SJCRH30 (cell line): Measurements from ENCODE around the gene SDC4. TPM values are rescaled to one million over a fixed set of nuclear protein-coding genes. Genes with fewer than 3 reads are reported as not detected.

ENCODE experiments used
- DNase-seq, 2 experiments: peaks; one replicate each; pipeline ENCODE4 v3.0.0-alpha.2; 2015 to 2020
- H3K27ac ChIP-seq: fragments of 250-450 bp; sonication (Bioruptor Pico); 2 replicates; pipeline ENCODE4 v1.5.1; 2020; ENCODE audit warnings: mild to moderate bottlenecking, moderate library complexity
- H3K27me3 ChIP-seq: fragments of 250-450 bp; sonication (Bioruptor Pico); 2 replicates; pipeline ENCODE4 v1.5.1; 2020; ENCODE audit warnings: mild to moderate bottlenecking, moderate library complexity
- H3K36me3 ChIP-seq: fragments of 250-450 bp; sonication (Bioruptor Pico); 2 replicates; pipeline ENCODE4 v1.5.1; 2020; ENCODE audit warnings: mild to moderate bottlenecking, moderate library complexity
- H3K4me1 ChIP-seq: fragments of 250-450 bp; sonication (Bioruptor Pico); 2 replicates; pipeline ENCODE4 v1.5.1; 2020; ENCODE audit warnings: mild to moderate bottlenecking, moderate library complexity
- H3K4me3 ChIP-seq: fragments of 250-450 bp; sonication (Bioruptor Pico); 2 replicates; pipeline ENCODE4 v1.5.1; 2020; ENCODE audit warnings: mild to moderate bottlenecking, moderate library complexity
- H3K9me3 ChIP-seq: fragments of 250-450 bp; sonication (Bioruptor Pico); replicated peaks from 2 replicates; pipeline ENCODE4 v1.5.1; 2020; ENCODE audit warnings: mild to moderate bottlenecking, moderate library complexity
- total RNA-seq: library from RNA; depleted of rRNA; stranded (reverse); fragments of >200 nt; shearing (Covaris generic); gene quantifications from 2 replicates; pipeline ENCODE4 v1.2.3, GENCODE V29; 2014

Gene SDC4
- total RNA-seq, 1 experiment from 2014 or later, result 48.7 TPM

DNA sequence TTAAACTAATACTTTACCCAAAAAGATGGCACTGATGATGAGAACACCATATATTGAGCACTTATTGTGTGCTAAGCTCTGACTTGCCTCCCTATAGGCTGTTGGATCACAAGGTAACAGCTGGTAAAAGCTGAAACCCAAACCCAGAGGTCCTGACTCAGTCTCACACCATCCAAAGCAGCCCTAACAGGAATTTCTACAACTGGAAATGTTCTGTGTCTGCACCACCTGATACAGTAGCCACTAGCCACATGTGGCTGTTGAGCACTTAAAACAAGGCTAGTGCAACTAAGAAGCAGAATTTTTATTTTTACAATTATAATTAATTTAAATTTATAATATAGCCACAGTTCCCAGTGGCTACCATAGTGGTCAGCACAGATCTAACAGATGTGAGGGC is 24.5 kb downstream of the SDC4 start:
- H3K9me3 ChIP-seq, result no peaks in the 10 kb centered on the region
- H3K27me3 ChIP-seq, result no peaks in the 10 kb centered on the region
- H3K4me3 ChIP-seq, result no peak overlapping the region
- no peak for DNase-seq
- peaks cover 6% of the 10 kb centered on the region for H3K36me3 ChIP-seq
- H3K27ac ChIP-seq, result no peak overlapping the region
- H3K4me1 ChIP-seq, result no peaks in the 10 kb centered on the region

DNA sequence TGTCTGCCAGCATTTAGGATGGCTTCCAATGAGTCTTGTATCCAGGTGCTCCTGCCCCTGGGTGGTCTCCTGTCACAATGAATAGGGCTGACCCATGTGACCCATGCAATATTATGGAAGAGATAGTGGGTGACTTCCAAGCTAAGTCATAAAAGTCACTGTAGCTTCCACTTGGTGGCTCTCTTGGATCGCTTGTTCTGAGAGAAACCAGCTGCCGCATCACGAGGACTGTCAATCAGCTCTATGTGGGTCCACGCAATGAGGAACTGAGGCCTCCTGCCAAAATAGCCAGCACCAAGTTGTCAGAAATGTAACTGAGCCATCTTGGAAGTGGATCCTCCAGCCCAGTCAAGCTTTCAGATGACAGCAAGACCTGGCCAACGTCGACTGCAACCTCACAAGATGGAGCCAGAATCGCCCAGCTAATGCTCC is 25.3 kb downstream of the SDC4 start:
- Histone ChIP-seq H3K27ac (no peak overlapping the region), H3K27me3 (no peaks in the 10 kb centered on the region), H3K9me3 (no peaks in the 10 kb centered on the region), H3K4me3 (no peak overlapping the region), H3K36me3 (peaks cover 6% of the 10 kb centered on the region), H3K4me1 (no peaks in the 10 kb centered on the region)
- DNase-seq, result peak; percentile 88 to 93

DNA sequence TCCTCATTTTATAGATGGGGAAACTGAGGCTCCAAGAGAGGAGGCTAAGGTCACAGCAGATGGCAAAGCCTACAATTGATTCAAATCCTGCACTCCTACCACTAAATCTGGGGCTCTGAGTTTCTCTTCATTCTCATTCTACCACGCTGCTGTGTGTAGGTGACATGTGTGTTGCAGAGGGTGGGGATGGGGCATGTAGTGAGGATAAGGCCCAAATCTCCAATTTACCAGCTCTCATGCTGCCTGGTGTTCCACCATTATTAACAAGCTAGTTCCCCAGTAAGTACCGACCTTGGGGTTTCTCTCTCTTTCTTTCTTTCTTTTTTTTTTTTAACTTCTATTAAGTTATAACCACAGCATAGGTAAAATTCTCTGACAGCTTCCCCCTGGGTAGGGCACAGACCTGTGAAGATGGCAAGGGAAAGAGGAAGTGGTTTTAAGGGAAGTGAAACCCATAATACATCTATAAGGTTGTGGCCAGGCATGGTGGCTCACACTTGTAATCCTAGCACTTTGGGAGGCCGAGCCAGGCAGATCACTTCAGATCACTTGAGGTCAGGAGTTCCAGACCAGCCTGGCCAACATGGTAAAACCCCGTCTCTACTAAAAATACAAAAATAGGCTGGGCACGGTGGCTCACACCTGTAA is 27.2 kb downstream of the SDC4 start:
- Histone ChIP-seq H3K27ac (no peak overlapping the region), H3K27me3 (no peaks in the 10 kb centered on the region), H3K4me1 (no peaks in the 10 kb centered on the region), H3K4me3 (no peak overlapping the region), H3K36me3 (no peaks in the 10 kb centered on the region), H3K9me3 (no peaks in the 10 kb centered on the region)
- no peak for DNase-seq

DNA sequence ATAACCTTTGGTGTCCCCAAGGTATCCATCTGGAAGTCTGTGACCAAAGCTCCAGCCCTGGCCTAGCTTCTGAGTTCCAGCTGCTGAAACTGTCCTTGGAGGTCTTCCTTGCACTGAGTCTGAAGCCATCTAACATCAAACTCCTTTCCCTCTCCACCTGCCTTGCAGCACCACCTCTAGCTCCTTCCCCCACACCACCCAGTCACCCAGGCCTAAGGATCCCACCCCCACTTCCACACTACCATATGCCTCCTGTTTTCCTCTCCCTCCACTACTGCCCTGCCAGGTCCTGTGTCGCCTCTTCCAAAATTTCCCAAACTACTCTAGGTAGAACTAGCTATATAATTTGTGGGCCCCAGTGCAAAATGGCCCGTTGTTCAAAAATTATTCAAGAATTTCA is 29.3 kb downstream of the SDC4 start:
- H3K27ac ChIP-seq, result no peak overlapping the region
- no peaks in the 10 kb centered on the region for H3K4me1 ChIP-seq
- no peak overlapping the region for H3K4me3 ChIP-seq
- no peaks in the 10 kb centered on the region for H3K9me3 ChIP-seq
- DNase-seq, result no peak
- H3K27me3 ChIP-seq, result peaks cover 8% of the 10 kb centered on the region; the same call in 1 of the 2 replicates
- H3K36me3 ChIP-seq, result no peaks in the 10 kb centered on the region

DNA sequence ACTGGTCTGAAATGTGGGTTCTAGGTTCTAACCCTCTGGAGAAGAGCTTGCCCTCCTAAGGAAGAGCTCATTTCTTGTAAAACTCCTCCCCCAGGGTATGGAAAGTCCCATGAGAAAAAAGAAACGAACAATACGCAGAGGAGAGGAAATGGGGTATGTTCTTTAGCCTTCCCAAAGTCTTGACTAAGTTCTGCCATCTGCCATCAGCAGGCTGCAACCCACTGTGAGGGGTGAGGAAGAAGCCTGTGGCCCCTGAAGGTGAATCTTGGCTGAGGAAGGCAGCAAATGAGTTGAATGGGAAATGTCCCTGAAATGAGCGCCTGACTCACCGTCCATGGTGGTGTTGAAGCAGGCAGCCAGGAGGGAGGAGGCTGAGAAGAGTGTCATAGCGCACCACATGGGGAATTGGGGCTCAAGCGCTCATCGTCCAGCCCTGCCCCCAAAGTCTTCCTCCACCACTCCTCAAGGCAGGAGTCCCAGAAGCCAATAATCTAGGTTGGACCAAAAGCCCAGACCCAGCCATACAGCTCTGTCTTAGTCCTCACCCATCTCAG is 29.8 kb downstream of the SDC4 start:
- Histone ChIP-seq H3K27me3 (peaks cover 8% of the 10 kb centered on the region; the same call in 1 of the 2 replicates), H3K27ac (no peak overlapping the region), H3K36me3 (no peaks in the 10 kb centered on the region), H3K4me1 (no peaks in the 10 kb centered on the region), H3K4me3 (no peak overlapping the region), H3K9me3 (no peaks in the 10 kb centered on the region)
- no peak for DNase-seq

DNA sequence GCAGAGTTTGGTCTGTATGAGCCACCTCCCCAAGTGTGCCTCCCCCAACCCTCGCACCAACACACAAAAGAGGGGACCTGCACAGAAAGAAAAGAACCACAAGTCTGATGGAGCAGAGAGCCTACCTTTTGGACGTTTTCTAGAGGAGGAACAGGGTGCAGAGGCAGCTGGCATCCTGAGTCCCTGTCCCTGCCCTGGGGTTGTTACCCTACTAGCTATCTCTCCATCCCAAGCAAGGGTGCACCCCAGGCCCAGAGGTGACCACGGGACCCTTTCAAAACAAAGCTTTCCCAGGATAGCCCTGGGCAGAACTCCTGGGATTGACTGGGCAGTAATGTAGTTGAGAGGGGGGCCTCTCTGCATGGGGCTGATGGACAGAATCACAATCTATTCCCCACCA is 30.4 kb downstream of the SDC4 start:
- H3K27me3 ChIP-seq, result peaks cover 8% of the 10 kb centered on the region; the same call in 1 of the 2 replicates
- H3K27ac ChIP-seq, result no peak overlapping the region
- H3K9me3 ChIP-seq, result no peaks in the 10 kb centered on the region
- DNase-seq, result no peak
- no peaks in the 10 kb centered on the region for H3K36me3 ChIP-seq
- no peaks in the 10 kb centered on the region for H3K4me1 ChIP-seq
- H3K4me3 ChIP-seq, result no peak overlapping the region

DNA sequence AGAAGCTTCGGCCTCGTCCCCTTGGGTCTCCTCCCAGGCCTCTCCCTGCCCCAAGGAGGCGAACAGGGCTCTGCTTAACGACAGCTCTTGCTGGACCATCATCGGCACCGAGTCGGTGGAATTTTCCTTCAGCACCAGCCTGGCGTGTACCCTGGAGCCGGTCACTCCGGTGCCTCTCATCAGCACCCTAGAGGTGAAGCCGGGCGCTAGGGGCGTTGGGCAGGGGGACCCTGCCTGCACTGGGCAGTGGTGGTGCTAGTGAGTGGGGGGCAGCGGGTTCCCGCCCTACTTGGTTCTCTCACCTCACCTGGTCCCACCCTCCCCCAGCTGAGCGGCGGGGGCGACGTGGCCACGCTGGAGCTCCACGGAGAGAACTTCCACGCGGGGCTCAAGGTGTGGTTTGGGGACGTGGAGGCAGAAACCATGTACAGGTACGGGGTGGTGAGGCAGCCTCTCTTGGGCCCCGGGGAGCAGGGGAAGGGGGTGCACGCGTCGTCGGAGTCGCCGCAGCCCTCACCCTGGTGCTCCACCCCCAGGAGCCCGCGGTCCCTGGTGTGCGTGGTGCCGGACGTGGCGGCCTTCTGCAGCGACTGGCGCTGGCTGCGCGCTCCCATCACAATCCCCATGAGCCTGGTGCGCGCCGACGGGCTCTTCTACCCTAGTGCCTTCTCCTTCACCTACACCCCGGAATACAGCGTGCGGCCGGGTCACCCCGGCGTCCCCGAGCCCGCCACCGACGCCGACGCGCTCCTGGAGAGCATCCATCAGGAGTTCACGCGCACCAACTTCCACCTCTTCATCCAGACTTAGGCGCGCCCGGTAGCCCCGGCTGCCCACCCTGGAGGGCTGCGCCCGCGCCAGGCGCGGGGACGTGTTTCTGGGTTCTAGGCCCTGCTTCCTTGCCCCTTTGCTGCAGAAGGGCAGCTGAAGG is 31.8 kb downstream of the SDC4 start:
- Histone ChIP-seq H3K9me3 (no peaks in the 10 kb centered on the region), H3K27me3 (peaks cover 12% of the 10 kb centered on the region; the same call in 1 of the 2 replicates), H3K27ac (no peak overlapping the region), H3K4me3 (no peak overlapping the region), H3K36me3 (no peaks in the 10 kb centered on the region), H3K4me1 (no peaks in the 10 kb centered on the region)
- no peak for DNase-seq

DNA sequence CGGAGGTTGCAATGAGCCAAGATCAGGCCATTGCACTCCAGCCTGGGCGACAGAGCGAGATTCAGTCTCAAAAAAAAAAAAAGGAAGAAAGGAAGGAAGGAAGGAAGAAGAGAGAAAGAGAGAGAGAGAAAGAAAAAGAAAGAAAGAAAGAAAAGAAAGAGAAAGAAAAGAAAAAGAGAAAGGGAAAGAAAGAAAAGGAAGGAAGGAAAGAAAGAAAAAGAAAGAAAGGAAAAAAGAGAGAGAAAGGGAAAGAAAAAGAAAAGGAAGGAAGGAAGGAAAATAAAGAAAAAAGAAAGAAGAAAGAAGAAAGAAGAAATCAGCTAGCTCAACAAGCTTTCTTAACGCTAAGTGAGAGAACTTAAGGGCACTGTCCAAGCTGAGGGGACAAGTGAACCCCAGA is 32.6 kb downstream of the SDC4 start:
- DNase-seq, result no peak
- Histone ChIP-seq H3K27me3 (peaks cover 12% of the 10 kb centered on the region; the same call in 1 of the 2 replicates), H3K9me3 (no peaks in the 10 kb centered on the region)

DNA sequence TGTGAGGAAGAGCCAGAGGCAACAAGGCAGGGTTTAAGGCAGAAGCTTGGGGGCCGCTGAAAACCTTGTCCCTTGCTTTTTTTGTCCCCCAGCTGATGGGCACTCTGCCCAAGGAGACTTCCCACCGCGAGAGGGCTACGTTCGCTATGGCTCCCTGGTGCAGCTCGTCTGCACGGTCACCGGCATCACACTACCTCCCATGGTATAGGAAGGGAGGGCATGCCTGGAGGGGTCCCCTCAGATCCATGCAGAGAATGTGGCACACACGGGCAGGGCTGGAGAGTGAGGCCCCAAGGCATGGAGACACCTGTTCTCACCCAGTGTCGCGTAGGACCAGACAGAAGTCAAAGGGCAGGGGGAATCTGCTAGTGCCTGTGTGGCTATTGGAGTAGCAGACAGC is 34.3 kb downstream of the SDC4 start:
- H3K27ac ChIP-seq, result no peak overlapping the region
- no peak for DNase-seq
- peaks cover 12% of the 10 kb centered on the region; the same call in 1 of the 2 replicates for H3K27me3 ChIP-seq
- H3K4me3 ChIP-seq, result no peak overlapping the region
- H3K36me3 ChIP-seq, result no peaks in the 10 kb centered on the region
- no peaks in the 10 kb centered on the region for H3K9me3 ChIP-seq
- no peaks in the 10 kb centered on the region; the same call in 1 of the 2 replicates for H3K4me1 ChIP-seq

More for the DNA sequence above, 32.6 kb downstream of the SDC4 start:
- no peak overlapping the region for H3K27ac ChIP-seq
- H3K4me3 ChIP-seq, result no peak overlapping the region
- H3K36me3 ChIP-seq, result no peaks in the 10 kb centered on the region
- H3K4me1 ChIP-seq, result no peaks in the 10 kb centered on the region

DNA sequence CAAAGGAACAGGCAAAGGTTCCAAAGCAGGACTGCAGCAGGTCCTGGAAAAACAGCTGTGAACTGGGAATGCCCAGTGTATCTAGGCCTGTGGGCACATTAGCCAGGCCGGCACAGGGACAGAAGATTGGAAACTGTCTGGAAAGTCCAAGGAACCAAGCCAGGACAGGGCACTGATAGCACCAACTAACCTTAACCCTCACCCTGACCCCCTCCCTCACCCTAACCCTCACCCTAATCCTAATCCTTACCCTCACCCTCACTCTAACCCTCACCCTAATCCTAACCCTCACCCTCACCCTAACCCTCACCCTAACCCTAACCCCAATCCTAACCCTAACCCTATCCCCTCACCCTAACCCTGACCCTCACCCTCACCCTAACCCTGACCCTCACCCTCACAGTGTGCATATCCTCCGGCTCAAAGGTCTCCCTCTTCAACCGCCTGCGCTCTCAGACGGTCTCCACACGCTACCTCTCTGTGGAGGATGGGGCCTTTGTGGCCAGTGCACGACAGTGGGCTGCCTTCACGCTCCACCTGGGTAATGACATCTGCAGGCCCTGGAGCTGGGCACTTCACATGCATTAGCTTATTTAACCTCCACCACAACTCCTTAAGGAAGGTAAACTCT is 35.0 kb downstream of the SDC4 start:
- Histone ChIP-seq H3K36me3 (no peaks in the 10 kb centered on the region), H3K27ac (no peak overlapping the region), H3K4me1 (no peaks in the 10 kb centered on the region; the same call in 1 of the 2 replicates), H3K9me3 (no peaks in the 10 kb centered on the region), H3K27me3 (peaks cover 13% of the 10 kb centered on the region; the same call in 1 of the 2 replicates), H3K4me3 (no peak overlapping the region)
- no peak for DNase-seq

DNA sequence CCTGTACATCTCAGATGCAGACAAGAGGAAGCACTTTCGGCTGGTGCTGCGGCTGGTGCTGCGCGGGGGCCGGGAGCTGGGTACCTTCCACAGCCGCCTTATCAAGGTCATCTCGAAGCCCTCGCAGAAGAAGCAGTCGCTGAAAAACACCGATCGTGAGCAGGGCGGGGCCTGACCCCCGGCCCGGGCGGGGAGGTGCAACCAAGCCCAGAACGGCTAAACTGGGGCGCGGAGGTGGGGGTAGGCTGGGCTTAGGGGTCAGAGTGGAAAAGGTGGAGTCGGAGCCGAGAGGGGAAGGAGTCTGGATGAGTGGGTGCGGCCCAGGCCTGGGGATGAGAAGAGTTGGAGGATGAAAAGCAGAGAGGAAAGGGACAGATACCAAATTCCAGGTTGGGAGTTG is 36.0 kb downstream of the SDC4 start:
- no peak overlapping the region for H3K4me3 ChIP-seq

DNA sequence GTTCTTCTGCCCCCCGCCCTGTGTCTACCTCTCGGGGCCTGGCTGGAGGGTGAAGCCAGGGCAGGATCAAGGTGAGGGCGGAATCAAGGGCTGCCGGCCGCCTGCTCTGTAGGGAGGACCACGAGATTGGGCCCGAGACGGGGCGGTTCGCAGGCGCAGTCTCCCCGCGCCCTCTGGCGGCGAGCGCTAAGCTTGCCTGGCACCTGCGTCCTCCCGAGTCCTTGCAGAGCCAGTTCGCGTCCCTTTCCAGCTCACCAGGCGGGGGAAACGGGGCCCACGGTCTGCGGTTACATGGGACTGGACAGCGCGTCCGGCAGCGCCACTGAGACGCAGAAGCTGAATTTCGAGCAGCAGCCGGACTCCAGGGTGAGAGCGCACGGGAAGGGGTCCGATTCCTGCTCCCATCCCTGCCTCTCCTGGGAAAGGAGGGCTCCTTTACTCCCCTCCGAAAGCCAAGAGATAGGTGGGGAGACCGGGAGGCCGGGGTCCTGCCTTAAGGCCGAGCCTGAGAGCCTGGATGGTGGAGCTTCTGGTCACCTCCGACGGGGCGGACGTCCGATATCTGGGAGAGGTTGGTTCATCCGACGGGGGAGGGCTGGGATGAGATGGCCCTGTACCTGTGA is 36.5 kb downstream of the SDC4 start:
- Histone ChIP-seq H3K9me3 (no peaks in the 10 kb centered on the region), H3K36me3 (no peaks in the 10 kb centered on the region), H3K27ac (no peak overlapping the region), H3K27me3 (peaks cover 20% of the 10 kb centered on the region), H3K4me3 (no peak overlapping the region), H3K4me1 (no peaks in the 10 kb centered on the region; the same call in 1 of the 2 replicates)
- DNase-seq, result no peak

More for the DNA sequence above, 36.0 kb downstream of the SDC4 start:
- Histone ChIP-seq H3K36me3 (no peaks in the 10 kb centered on the region), H3K4me1 (no peaks in the 10 kb centered on the region; the same call in 1 of the 2 replicates), H3K9me3 (no peaks in the 10 kb centered on the region), H3K27me3 (peaks cover 20% of the 10 kb centered on the region), H3K27ac (no peak overlapping the region)
- no peak for DNase-seq

DNA sequence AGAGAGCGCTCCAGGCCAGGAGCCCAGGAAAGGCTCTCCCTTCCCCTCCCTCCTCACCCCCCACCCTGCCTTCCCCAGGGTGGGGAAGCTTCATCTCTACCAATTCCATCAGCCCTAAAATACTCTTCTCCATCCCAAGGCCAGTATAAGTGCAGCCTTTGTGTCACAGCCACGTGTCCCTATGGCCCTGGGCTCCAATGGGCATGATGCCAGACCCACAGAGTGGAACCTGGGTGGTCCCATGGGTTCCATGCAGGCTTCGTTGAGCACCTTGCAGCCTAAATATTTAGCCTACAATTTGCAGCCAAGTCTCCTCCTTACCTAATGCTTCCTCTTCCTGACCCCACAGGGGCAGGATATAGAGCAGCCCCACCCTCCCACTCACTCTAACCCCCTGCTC is 39.1 kb downstream of the SDC4 start:
- Histone ChIP-seq H3K9me3 (no peaks in the 10 kb centered on the region), H3K36me3 (no peaks in the 10 kb centered on the region), H3K4me1 (no peaks in the 10 kb centered on the region; the same call in 1 of the 2 replicates), H3K27me3 (peaks cover 15% of the 10 kb centered on the region), H3K4me3 (no peak overlapping the region), H3K27ac (no peak overlapping the region)
- DNase-seq, result peak; percentile 54 to 64

DNA sequence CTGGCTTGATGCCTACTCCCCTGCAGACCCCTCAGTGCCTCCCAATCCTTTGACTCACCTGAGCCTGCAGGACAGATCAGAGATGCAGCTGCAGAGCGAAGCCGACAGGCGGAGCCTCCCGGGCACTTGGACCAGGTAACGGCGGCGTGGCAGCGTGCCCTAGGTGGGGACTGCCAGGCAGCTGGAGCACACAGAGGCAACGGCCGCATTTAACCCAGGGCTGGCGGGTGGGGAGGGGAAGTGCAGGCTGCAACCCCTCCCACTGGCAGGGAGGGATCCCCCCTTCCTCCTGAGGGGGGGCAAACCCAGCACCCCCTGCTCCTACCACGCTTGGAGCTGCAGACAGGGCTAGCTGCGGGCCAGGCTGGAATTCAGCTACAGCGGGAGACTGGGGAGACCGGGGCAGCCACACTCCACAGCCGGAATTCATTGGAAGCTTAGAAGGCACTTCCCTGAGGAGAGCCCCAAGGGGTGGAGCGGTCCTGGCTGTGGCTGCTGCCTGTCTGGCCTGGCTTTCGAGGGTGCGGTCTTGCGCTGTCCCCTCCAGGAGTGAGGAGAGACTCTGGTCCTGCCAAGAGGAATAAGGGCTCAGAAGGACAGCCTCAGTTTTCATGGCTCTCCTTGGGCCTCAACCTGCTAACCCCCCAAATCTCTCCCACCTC is 40.0 kb downstream of the SDC4 start, which contains the start of gene MATN4:
MATN4 (minus strand) TSS at position 183 of the 662 bp plus-strand sequence. CDS start 2,717 bp downstream, outside the sequence.
- Histone ChIP-seq H3K27ac (no peak within 1 kb of the TSS), H3K4me1 (no peaks in the 10 kb centered on the region; the same call in 1 of the 2 replicates), H3K36me3 (no peaks in the 10 kb centered on the region), H3K9me3 (no peaks in the 10 kb centered on the region), H3K4me3 (no peak within 1 kb of the TSS), H3K27me3 (peaks cover 15% of the 10 kb centered on the region; the same call in 1 of the 2 replicates)
- DNase-seq, result no peak
